Stomach (tissue), 4 donors: Measurements from ENCODE around the gene BCL2.

Experiments
- CTCF ChIP-seq, 7 experiments: fragments of 450-650 bp in 4 of 7; fragments of 200-600 bp in 3 of 7; sonication (generic) in 3 of 7; IDR thresholded peaks; one replicate each; pipeline ENCODE4 v1.5.1; 2016 to 2019; ENCODE audit warnings: antibody characterized with exemption in 7 of 7, control low read depth in 2 of 7, mild to moderate bottlenecking in 1 of 7
- POLR2AphosphoS5 ChIP-seq, 3 donors: sonication (generic); formaldehyde crosslinking; IDR thresholded peaks; one replicate each; pipeline ENCODE4 v1.6.1; 2016; ENCODE audit warnings: antibody characterized with exemption in 3 of 3

GRCh38 chr18:63245600-63245999 lies 74.0 kb downstream of the BCL2 start:
- TF ChIP-seq POLR2AphosphoS5 (IDR thresholded peaks at IDR 0.05) (no peak), CTCF (IDR thresholded peaks at IDR 0.05) (no peak)
